ENCODE data around the gene CAMK4. TPM values are rescaled to one million over a fixed set of nuclear protein-coding genes. Genes with fewer than 3 reads are reported as not detected.

The CAMK4 gene
- total and polyA plus RNA-seq, 3 donors from 2014 or later: 35.4 to 76.9 (median 60.3) TPM

- no peak for TF ChIP-seq CTCF (IDR thresholded peaks at IDR 0.05)
- no peak for TF ChIP-seq POLR2A (IDR thresholded peaks at IDR 0.05)
- H3K4me1 ChIP-seq: no peaks in the 10 kb centered on the region
- no peaks in the 10 kb centered on the region for H3K27me3 ChIP-seq
- H3K4me3 ChIP-seq: no peak overlapping the region
- H3K36me3 ChIP-seq (ENCODE audit: low read depth, missing control alignments): no peaks in the 10 kb centered on the region
- H3K27ac ChIP-seq: no peak overlapping the region
- DNase-seq: no peak
- H3K9me3 ChIP-seq: no peaks in the 10 kb centered on the region
- 55 to 57% methylated on average over 2 of the region's 2 CpGs for WGBS, 2 donors
- intact Hi-C loops (cut with DNase I; ENCODE audit: low total_unique reads): no loop called here
Measured at GRCh38 chr5:111493031-111493430, 268.8 kb downstream of the CAMK4 start.

- intact Hi-C loops (cut with DNase I; ENCODE audit: low total_unique reads): no loop called here
- WGBS, 2 donors: 94 to 98% methylated on average over 2 of the region's 2 CpGs
- no peak for TF ChIP-seq POLR2A (IDR thresholded peaks at IDR 0.05)
- Histone ChIP-seq H3K4me3 (no peak overlapping the region), H3K9me3 (no peaks in the 10 kb centered on the region), H3K4me1 (no peaks in the 10 kb centered on the region), H3K27me3 (no peaks in the 10 kb centered on the region), H3K27ac (no peak overlapping the region), H3K36me3 (ENCODE audit: low read depth, missing control alignments) (no peaks in the 10 kb centered on the region)
- DNase-seq: no peak
Measured at GRCh38 chr5:111494355-111494999, 270.3 kb downstream of the CAMK4 start.

GRCh38 chr5:111495159-111495558 lies 271.0 kb downstream of the CAMK4 start:
- no peak for DNase-seq
- no peak overlapping the region for H3K27ac ChIP-seq
- H3K4me1 ChIP-seq: no peaks in the 10 kb centered on the region
- no peaks in the 10 kb centered on the region for H3K36me3 ChIP-seq (ENCODE audit: low read depth, missing control alignments)
- no peaks in the 10 kb centered on the region for H3K9me3 ChIP-seq
- H3K27me3 ChIP-seq: no peaks in the 10 kb centered on the region
- TF ChIP-seq CTCF (IDR thresholded peaks at IDR 0.05): no peak
- TF ChIP-seq POLR2A (IDR thresholded peaks at IDR 0.05): no peak
- intact Hi-C loops (cut with DNase I; ENCODE audit: low total_unique reads): no loop called here
- WGBS, 2 donors: 87 to 90% methylated on average over 1 of the region's 1 CpG
- no peak overlapping the region for H3K4me3 ChIP-seq

GRCh38 chr5:111498346-111498745 lies 274.2 kb downstream of the CAMK4 start:
- intact Hi-C loops (cut with DNase I; ENCODE audit: low total_unique reads): no loop called here

GRCh38 chr5:111502956-111503355 lies 278.8 kb downstream of the CAMK4 start:
- no peak for DNase-seq
- no peak for TF ChIP-seq CTCF (IDR thresholded peaks at IDR 0.05)
- no peak for TF ChIP-seq POLR2A (IDR thresholded peaks at IDR 0.05)
- Histone ChIP-seq H3K9me3 (no peaks in the 10 kb centered on the region), H3K4me3 (no peak overlapping the region), H3K27me3 (no peaks in the 10 kb centered on the region), H3K36me3 (ENCODE audit: low read depth, missing control alignments) (no peaks in the 10 kb centered on the region), H3K4me1 (no peaks in the 10 kb centered on the region), H3K27ac (no peak overlapping the region)
- intact Hi-C loops (cut with DNase I; ENCODE audit: low total_unique reads): no loop called here

More at GRCh38 chr5:111498346-111498745, 274.2 kb downstream of the CAMK4 start:
- no peaks in the 10 kb centered on the region for H3K36me3 ChIP-seq (ENCODE audit: low read depth, missing control alignments)
- DNase-seq: no peak
- H3K9me3 ChIP-seq: no peaks in the 10 kb centered on the region
- no peak overlapping the region for H3K4me3 ChIP-seq
- H3K4me1 ChIP-seq: no peaks in the 10 kb centered on the region
- no peak overlapping the region for H3K27ac ChIP-seq
- H3K27me3 ChIP-seq: no peaks in the 10 kb centered on the region
- WGBS, 2 donors: 56 to 69% methylated on average over 1 of the region's 1 CpG
- no peak for TF ChIP-seq CTCF (IDR thresholded peaks at IDR 0.05)
- no peak for TF ChIP-seq POLR2A (IDR thresholded peaks at IDR 0.05)
